Erythroblast (primary cell): ENCODE measurements around the gene OSBPL3.

Experiments
- GATA1 ChIP-seq: IDR thresholded peaks from 2 replicates; pipeline ENCODE4 v1.6.1; 2011; ENCODE audit warnings: low read depth, mild to moderate bottlenecking, control low read depth, low read length, moderate library complexity
- POLR2A ChIP-seq: IDR thresholded peaks from 2 replicates; pipeline ENCODE4 v1.6.1; 2011; ENCODE audit warnings: mild to moderate bottlenecking, low read length

- TF ChIP-seq POLR2A (no peak), GATA1 (no peak)
These were observed 223.2 kb downstream of the OSBPL3 start for GRCh38 chr7:24756545-24757352.
